CD4-positive, alpha-beta T cell treated with Interleukin-21 for 1 hour (primary cell): ENCODE measurements around the gene ASIC5.
"Not testable (repeated sequence)": the region's sequence is repeated elsewhere in the genome, so short reads cannot be mapped to it uniquely, and the experiment has no call there.

ENCODE experiments used
- DNase-seq: peaks from one replicate; pipeline ENCODE4 v3.0.0-alpha.2; 2020

The ASIC5 gene

GRCh38 chr4:155799116-155799793, 66.8 kb downstream of the ASIC5 start:
- no peak for DNase-seq

DNA sequence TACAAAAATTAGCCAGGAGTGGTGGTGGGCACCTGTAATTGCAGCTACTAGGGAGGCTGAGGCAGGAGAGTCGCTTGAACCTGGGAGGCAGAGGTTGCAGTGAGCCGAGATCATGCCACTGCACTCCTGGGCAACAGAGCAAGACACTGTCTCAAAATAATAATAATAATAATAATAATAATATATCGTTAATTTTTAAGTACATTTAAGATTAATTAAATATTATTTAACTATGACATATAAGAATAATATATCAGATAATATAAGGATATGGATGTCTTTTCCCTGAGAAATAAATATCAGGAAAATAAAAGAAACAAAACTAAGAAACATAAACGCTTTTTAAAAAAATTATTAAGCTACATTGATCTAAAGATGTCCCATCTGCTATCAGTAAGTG, 68.5 kb downstream of the ASIC5 start:
- DNase-seq: not testable (repeated sequence)

DNA sequence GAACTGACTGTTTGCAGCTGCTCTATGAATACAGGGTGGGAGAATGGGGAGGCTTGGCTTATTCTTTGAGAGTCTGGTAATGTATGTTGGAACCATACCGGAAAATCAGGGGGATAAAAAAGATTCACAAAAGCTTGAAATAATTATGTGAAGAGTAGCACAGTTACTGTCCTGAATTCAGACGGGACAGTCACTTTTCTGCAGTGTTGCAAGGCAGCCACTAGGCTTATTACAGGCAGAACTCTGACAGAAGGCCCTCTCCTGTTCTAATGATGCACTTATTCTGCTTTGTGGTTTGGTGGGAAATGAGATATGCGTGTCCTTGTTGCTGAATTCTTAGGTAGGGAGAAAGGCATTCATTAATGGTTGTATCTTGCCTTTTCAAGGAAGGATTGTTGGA, 70.1 kb downstream of the ASIC5 start:
- no peak for DNase-seq

GRCh38 chr4:155794589-155795236, 71.4 kb downstream of the ASIC5 start:
- no peak for DNase-seq

DNA sequence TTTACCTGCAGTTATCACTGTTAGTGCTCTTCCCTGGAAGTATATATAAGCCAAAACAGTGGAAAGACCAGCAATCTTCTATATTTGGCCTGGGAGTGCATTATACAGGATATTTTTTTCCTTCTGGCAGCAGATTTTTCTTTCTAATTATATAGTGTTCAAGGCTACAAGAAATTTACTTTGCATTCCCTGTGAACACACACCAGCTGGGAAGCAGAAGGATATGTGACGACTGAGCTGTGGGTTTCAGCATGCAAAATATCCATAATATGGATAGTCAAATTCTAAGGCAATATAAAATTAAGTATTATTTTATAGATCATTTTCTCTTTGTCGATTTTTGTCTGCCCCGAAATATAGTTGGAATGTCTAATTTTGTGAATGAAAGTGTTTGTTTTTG, 76.1 kb downstream of the ASIC5 start:
- DNase-seq: no peak

DNA sequence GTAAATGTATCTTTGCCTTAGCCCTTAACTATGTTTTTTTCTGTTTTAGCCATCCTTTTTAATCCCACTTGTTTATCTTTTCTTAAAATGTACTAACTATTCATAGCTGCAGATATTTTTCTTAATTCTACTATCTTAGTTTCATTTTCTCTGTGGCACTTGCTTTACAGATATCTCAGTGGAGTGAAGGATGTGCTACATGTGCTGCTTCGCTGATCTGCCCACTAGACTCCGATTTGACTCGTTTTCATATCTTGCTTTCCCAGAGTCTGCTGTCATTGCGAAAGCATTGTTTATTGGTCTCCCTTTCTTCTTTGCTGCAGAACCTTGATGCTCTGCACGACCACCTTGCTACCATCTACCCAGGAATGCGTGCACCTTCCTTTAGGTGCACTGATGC, 76.7 kb downstream of the ASIC5 start:
- DNase-seq: no peak

GRCh38 chr4:155787113-155787710, 78.9 kb downstream of the ASIC5 start:
- DNase-seq: peak; percentile 36

- no peak for DNase-seq
Measured at GRCh38 chr4:155785828-155786227, 80.2 kb downstream of the ASIC5 start.

DNA sequence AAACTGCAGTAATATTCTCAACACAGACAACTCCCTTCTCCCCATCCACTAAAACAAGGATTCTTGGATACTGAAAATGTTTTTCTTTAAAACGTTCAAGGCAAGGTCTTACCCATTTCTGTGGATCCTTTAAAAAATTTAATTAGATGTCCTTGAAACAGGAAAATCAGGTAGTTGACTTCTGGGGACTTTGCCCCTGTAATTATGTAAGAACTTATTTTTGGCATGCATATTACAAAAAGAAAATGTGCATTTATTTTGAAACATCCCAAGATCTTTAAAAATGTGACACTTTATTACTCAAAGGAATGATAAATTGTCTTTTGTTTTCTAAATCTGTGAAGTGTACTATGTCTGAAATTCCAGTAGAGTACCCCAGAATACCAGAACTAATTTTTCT, 81.4 kb downstream of the ASIC5 start:
- DNase-seq: no peak

GRCh38 chr4:155781249-155781831, 84.7 kb downstream of the ASIC5 start:
- DNase-seq: no peak

- DNase-seq: no peak
Measured at GRCh38 chr4:155780775-155781174, 85.3 kb downstream of the ASIC5 start.
